KOPT-K1 (cell line): Measurements from ENCODE around the gene SAE1.
A peak's percentile ranks its signal among the peaks of the same experiment; 100 is the strongest.

Experiments used
- H3K27ac ChIP-seq: fragments of 200-600 bp; sonication (generic); 2 replicates; pipeline ENCODE4 v1.5.1; 2016; ENCODE audit warnings: antibody characterized with exemption, mild to moderate bottlenecking, low read depth, low read length; ENCODE audit not compliant: poor library complexity, severe bottlenecking
- H3K36me3 ChIP-seq: fragments of 200-600 bp; sonication (generic); 2 replicates; pipeline ENCODE4 v1.5.1; 2017; ENCODE audit warnings: antibody characterized with exemption, mild to moderate bottlenecking, low read length, moderate library complexity; ENCODE audit not compliant: insufficient read depth
- H3K9me3 ChIP-seq: fragments of 200-600 bp; sonication (generic); 2 replicates; pipeline ENCODE4 v1.5.1; 2017; ENCODE audit warnings: antibody characterized with exemption, low read length, mild to moderate bottlenecking; ENCODE audit not compliant: insufficient read depth, poor library complexity, severe bottlenecking

SAE1 gene

DNA sequence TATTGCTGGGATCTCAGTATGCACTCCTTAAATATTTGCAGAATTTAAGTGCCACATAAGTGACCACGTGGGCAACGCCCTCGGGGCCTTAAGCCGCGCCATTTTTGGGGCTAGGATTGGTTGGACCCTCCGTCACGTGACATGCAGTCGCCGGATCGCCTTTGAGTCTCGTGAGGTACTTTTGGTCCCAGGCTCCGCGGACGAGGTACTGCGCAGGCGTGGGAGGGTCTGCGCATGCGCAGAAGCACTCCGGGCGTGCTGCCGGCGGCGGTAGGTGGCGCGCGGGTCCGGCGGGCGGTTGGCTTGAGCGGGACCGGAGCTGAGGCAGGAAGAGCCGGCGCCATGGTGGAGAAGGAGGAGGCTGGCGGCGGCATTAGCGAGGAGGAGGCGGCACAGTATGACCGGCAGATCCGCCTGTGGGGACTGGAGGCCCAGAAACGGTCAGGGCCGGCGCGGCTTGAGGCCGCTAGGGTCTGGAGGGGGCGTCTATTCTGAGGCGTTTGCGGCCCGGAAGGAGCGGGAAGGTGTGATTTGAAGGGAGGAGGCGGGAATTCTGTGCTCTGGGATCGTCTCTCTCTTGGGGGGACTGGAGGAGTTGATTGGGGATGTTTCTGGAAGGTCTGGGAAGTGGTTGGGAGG is at the start of gene SAE1:
SAE1 (plus strand) TSS at position 247 of the 639 bp plus-strand sequence; CDS start at position 343, 96 bp downstream.
- H3K27ac ChIP-seq, result peak within 1 kb of the TSS; percentile 96
- peaks cover 37% of the 10 kb centered on the region for H3K36me3 ChIP-seq
- no peaks in the 10 kb centered on the region for H3K9me3 ChIP-seq

DNA sequence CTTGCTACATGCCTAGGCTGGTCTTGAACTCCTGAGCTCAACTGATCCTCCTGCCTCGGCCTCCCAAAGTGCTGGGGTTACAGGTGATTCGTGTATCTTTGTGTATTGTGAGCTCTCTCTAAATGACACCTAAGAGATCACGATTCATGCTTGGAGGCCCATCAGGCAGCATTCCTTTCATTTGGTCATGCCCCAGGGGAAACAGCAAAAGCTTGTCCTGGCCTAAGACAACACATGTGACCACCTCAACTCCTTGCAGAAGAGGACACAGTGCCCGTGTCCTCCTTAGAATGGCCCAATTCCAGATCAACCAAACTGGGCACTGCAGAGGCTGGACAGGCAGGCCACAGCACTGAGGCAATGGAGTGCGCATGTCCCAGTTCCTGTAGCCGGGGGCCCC is 49.5 kb upstream of the SAE1 start:
- Histone ChIP-seq H3K27ac (no peak overlapping the region), H3K36me3 (peaks cover 100% of the 10 kb centered on the region), H3K9me3 (no peaks in the 10 kb centered on the region)

DNA sequence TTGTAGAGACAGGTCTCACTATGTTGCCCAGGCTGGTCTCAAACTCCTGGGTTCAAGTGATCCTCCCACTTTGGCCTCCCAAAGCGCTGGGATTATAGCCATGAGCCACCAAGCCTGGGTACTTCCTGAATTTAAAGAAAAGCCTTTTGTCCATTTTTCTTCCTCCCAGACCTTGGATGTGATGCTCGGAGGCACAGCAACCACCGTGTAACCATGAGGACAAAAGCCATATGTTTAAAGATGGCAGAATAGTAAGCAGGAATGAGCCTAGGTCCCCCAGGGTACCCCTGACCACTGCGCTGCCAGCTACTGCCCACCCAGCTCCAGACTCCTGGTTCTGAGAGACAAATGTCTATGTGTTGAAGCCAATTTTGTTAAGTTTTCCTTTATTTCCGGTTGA is 48.1 kb upstream of the SAE1 start:
- H3K9me3 ChIP-seq, result no peaks in the 10 kb centered on the region
- peaks cover 100% of the 10 kb centered on the region for H3K36me3 ChIP-seq
- H3K27ac ChIP-seq, result no peak overlapping the region

DNA sequence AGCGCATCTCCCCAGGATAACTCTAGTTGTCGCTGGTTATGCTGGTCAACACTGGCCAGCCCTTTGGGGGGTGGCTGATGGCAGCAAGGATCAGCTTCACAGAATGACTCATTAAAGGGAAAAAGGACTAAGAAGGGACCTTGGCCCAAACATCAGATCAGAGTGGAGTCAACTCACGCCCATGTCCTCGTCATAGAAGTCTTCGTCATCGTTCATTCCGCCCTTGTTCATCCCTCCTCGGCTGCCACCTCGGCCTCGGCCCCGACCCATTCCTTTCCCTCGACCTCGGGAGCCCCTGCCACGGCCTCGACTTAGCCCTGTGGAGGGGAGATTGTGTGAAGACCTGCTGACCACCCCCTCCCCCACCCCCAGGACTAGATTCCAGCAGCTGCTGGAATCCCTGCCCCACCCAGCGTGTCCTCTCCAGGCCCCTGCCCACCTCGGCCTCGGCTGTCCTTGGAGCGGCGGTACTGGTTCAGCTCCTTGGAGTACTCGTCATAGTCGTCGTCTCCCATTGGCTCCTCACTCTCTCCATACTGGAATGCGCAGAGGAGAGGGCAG is 45.7 kb upstream of the SAE1 start:
- no peak overlapping the region for H3K27ac ChIP-seq
- no peaks in the 10 kb centered on the region for H3K9me3 ChIP-seq
- H3K36me3 ChIP-seq, result peaks cover 100% of the 10 kb centered on the region

DNA sequence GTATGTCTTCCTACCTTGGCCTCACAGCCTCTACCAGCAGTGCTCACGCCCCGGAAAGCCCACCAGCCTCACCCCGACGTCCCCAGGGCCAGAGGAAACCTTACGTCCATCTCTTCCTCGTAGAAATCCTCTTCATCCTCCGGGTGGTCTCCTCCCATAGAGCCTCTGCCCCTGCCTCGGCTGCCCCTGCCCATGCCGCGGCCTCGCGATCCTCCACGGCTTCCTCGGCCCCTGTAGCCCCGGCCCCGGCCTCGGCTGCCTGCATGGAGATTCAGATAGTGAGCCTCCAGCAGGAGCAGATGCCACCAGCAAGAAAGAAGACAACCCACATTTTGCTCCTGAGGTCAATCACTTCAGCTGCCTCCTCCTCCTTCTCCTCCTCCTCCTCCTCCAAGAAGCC is 44.4 kb upstream of the SAE1 start:
- no peak overlapping the region for H3K27ac ChIP-seq
- peaks cover 100% of the 10 kb centered on the region for H3K36me3 ChIP-seq
- H3K9me3 ChIP-seq, result no peaks in the 10 kb centered on the region

DNA sequence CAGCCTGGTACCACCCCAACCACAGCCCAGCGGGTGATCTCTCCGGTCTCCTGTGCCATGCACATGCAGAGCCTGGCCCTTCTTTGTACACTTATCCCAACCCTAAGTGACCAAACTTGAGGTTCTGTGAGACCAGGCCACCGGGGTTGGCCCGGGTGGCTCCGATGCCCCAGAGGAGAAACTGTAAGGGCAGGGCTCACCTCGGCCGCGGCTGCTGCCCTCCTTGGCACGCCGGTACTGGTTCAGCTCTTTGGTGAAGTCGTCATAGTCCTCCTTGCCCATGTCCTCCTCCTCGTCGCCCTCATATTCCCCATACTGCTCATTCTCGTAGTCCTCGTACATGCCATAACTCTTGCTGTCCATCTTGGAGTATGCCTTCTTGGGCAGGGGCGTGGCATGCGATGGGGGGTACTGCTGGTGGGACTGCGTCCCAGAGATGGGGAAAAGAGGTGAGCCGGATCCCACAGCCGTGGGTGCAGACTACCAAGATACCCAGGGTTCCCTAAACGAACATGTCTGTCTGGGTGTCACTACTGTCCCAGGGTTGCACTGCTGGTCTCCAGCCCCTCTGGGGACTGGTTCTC is 40.8 kb upstream of the SAE1 start:
- Histone ChIP-seq H3K9me3 (no peaks in the 10 kb centered on the region), H3K36me3 (peaks cover 95% of the 10 kb centered on the region), H3K27ac (no peak overlapping the region)

DNA sequence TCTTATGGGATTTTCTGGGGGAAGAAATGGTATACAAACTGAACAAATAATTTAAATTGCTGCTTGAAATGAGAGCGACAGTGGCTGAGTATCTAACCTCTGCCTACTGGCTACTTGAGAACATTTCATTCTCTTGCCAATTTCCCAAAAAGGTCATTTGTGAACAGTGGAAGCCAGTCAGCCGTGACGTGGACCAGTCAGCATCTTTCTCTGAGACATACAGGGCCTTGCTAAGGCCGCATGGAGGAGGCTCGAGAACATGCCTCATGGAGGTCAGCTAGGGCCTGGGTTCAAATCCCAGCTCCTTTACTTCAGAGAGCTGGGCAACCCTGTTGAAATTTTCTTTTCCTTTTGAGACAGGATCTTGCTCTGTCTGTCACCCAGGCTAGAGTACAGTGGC is 37.4 kb upstream of the SAE1 start:
- peaks cover 85% of the 10 kb centered on the region for H3K36me3 ChIP-seq
- no peaks in the 10 kb centered on the region for H3K9me3 ChIP-seq
- H3K27ac ChIP-seq, result peak overlapping the region; percentile 85

DNA sequence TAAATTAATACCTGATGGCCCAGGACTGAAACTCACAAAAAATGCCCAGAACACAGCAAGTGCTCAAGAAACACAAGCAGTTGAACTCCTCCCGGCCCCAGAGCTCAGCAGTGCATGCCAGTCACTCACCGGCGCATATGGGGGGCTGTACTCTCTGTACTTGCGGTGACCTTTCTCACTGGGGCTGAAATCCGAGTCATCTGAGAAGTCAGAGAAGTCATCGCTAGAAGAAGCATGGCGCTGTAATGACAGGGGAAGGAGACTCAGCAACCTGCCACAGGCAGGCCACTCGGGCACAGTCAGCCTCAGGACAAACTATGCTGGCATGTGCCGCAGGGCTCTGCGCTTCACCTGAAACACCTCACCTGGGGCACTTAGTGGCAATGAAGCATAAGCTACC is 36.8 kb upstream of the SAE1 start:
- peak overlapping the region; percentile 85 for H3K27ac ChIP-seq
- H3K36me3 ChIP-seq, result peaks cover 79% of the 10 kb centered on the region
- H3K9me3 ChIP-seq, result no peaks in the 10 kb centered on the region

DNA sequence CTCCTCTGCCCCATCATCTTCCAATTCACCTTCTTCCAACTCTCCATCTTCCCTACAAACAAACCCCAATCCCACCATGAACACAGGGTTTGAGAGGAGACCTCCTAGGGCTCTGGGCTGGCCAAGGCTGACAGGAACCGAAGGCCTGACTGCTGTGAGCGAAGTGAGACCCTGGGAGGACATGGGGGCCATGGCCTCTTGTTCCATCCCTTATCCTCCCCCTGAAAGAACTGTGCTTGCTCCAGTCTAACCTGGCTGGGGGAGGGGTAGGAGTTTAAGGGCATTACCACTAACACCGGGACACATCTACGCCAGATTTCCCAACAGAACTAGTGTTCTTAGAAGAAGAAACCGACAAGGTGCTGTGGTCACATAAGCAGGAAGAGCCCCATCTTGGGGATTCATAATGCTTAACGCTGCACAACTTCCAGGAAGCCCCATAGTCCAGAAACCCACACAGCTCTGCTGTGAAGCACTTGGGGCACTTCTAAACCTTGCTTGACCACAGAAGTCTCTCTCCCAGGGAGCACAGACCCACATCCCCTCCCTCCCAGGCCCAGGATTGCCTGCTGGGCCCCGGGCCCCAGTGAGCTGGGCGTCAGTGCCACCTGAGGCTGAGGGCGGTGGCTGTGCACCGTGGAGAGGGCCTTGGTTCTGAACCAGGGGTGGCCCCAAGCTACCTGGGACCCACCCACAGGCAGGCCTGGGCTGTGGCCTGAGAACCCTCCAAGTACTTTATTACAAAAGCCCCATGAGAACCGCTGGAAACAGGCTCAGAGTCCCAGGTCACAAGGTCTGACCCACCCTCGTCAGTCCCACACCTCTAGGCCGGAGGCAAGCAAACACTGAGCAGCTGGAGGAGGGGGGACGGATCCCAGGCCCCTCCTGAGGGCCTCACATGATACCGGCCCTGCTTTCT is 35.8 kb upstream of the SAE1 start:
- H3K9me3 ChIP-seq, result no peaks in the 10 kb centered on the region
- peak overlapping the region; percentile 85 for H3K27ac ChIP-seq
- peaks cover 75% of the 10 kb centered on the region for H3K36me3 ChIP-seq

DNA sequence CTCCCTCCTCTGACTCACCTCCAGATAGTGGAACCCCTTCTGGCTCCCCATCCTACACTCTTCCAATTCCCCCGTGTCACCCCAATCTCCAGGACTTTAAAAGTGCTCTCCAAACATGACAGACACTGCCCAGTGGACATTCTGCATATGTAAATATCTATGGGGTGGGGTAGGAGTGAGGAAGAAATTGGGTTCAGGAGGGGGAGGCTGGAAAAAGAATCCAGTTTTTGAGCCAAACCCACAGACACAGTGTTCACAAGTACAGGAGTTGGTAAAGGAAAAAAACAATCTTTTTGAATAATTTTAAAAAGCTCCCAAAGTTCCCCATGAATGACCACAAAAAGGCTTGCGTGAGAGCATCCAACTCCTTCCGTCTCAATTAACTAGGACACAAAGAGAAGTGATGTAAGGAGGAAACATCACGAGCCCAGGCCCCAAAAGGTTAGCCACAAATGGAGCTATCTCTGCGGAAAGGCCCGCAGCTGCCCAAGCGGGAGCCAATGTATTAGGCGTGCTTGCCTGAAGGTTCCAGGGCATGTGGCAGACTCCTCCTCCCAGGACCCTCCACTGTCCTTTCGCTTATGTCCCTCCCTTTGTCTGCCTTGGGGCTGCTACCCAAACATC is 35.0 kb upstream of the SAE1 start:
- H3K36me3 ChIP-seq, result peaks cover 73% of the 10 kb centered on the region
- no peaks in the 10 kb centered on the region for H3K9me3 ChIP-seq
- H3K27ac ChIP-seq, result peak overlapping the region; percentile 85

DNA sequence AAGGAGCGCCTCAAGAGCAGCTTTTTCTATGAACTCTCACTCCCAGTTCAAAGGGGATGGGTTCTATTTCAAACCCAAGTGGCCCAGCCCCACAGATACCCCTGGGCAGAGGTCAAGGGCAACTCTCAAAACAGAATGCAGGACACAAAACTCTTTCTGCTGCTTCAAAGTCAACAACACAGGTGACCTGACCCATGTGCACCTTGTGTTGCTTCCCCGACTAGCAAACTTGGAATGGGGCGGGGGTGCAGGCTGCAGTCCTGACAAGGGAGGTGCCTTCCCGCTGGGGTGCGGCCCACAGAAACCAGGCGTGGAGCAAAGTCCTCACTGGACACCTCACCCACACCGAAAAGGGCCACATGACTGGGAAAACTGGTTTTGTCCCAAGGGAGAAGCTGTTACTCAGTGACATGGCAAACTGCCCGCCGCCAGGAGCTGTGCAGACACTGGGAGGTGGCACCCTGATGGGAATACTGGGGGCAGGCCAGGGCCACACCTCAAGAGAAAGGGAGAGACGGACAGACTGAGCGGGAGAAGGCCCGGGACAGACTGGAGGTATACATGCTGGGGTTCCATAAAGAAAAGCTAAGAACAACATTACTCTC is 34.4 kb upstream of the SAE1 start:
- peaks cover 67% of the 10 kb centered on the region for H3K36me3 ChIP-seq
- H3K9me3 ChIP-seq, result no peaks in the 10 kb centered on the region
- H3K27ac ChIP-seq, result peak overlapping the region; percentile 85

DNA sequence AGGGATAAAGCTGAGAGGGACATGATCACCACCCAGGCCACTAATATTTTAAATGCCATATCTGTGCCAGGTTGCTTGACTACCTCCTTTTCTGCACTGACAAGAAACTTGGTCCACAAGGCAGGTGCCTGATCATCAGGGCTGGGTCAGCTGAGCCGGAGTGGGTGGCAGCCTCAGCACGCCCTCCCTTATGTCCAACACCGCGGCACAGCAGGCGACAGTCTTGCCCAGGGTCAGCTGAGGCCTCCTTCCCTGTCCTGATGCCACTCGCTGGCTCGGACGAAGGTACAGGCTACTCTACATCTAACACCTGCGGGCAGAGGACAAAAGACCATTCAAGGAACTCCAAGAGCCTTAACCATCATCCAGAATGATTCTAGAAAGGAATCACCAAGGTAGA is 33.9 kb upstream of the SAE1 start:
- Histone ChIP-seq H3K36me3 (peaks cover 64% of the 10 kb centered on the region), H3K9me3 (no peaks in the 10 kb centered on the region), H3K27ac (peak overlapping the region; percentile 85)

DNA sequence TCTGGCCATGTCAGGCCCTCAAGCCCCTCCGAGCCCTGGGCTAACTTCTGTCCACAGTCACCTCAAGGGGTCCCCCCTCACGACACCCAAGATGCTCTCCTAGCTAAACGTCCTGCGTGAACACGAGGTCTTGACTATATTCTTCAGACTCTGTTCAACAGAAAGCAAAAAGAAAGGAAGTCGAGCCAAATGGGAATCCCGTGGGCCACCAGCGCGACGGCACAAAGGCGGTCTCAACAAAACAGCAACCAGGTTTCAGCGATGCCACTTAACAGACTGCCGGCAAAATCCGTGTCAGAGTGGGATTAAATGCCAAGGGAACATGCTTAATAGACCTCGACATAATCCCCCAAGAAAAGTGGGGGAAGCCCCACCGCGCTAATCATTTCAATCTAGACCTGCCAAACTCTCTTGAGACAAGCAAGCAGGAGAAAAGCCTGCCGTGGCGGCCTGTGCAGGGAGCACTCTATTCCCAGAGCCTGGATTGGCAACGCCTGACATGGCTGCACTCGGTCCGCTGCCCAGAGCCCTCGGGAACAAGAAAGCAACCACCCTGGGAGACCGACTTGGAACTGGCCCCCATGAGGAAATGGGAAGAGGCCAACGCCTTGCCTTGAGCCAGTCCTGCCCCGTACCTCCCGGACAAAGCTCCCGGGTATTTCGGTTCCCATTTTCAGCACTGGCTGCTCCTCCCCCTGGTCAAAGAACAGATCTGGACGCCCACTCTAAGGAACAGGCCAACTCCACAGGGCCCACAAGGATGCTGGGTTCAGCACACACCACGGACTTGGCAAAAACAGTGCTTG is 33.0 kb upstream of the SAE1 start:
- peaks cover 64% of the 10 kb centered on the region for H3K36me3 ChIP-seq
- H3K27ac ChIP-seq, result peak overlapping the region; percentile 85
- no peaks in the 10 kb centered on the region for H3K9me3 ChIP-seq

DNA sequence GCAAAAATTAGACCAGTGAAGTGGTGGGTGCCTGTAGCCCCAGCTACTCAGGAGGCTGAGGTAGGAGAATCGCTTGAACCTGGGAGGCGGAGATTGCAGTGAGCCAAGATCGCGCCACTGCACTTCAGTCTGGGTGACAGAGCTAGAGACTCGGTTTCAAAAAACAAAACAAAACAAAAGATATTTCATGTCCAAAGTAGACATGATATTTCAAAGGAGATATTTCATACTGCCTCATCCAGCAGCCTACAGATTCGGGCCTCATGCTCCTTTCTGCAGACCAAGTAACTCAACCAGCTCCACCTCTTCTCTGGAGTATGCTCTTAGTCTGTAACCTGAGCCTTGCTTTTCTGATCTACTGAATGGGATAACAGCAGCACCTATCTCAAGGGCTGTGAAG is 32.0 kb upstream of the SAE1 start:
- no peak overlapping the region for H3K27ac ChIP-seq

More for the DNA sequence above, 32.0 kb upstream of the SAE1 start:
- Histone ChIP-seq H3K36me3 (peaks cover 59% of the 10 kb centered on the region), H3K9me3 (no peaks in the 10 kb centered on the region)
